Kidney epithelial cell (primary cell): ENCODE results near the gene LCAT. TPM values are rescaled to one million over a fixed set of nuclear protein-coding genes. Genes with fewer than 3 reads are reported as not detected.

Experiments
- DNase-seq: peaks from one replicate; pipeline ENCODE4 v3.0.0-alpha.2; 2010; ENCODE audit warnings: low read depth
- H3K27me3 ChIP-seq: 2 replicates; pipeline ENCODE4 v1.6.0; 2011; ENCODE audit warnings: low read length; ENCODE audit not compliant: control insufficient read depth, insufficient read depth
- H3K36me3 ChIP-seq: 2 replicates; pipeline ENCODE4 v1.5.1; 2011; ENCODE audit warnings: low read length; ENCODE audit not compliant: control insufficient read depth, insufficient read depth
- H3K4me3 ChIP-seq: 2 replicates; pipeline ENCODE4 v1.5.1; 2011; ENCODE audit warnings: low read depth, mild to moderate bottlenecking, control low read depth, low read length
- total RNA-seq: library from RNA; depleted of rRNA; stranded (reverse); fragments of >200 nt; gene quantifications from 2 replicates; pipeline ENCODE4 v1.2.3, GENCODE V29; 2015
- TF ChIP-seq, protein P1 (sequence below): IDR thresholded peaks from 2 replicates; pipeline ENCODE4 v1.5.1; 2011; ENCODE audit warnings: mild to moderate bottlenecking, moderate library complexity, low read length, control low read depth, inconsistent platforms; ENCODE audit not compliant: insufficient read depth, poor library complexity, severe bottlenecking

LCAT gene
- total RNA-seq, 1 donor from 2014 or later, result 3.7 TPM

- no peaks in the 10 kb centered on the region for H3K27me3 ChIP-seq
- H3K36me3 ChIP-seq, result no peaks in the 10 kb centered on the region
- DNase-seq, result peak; percentile 76
- TF ChIP-seq, protein P1, sequence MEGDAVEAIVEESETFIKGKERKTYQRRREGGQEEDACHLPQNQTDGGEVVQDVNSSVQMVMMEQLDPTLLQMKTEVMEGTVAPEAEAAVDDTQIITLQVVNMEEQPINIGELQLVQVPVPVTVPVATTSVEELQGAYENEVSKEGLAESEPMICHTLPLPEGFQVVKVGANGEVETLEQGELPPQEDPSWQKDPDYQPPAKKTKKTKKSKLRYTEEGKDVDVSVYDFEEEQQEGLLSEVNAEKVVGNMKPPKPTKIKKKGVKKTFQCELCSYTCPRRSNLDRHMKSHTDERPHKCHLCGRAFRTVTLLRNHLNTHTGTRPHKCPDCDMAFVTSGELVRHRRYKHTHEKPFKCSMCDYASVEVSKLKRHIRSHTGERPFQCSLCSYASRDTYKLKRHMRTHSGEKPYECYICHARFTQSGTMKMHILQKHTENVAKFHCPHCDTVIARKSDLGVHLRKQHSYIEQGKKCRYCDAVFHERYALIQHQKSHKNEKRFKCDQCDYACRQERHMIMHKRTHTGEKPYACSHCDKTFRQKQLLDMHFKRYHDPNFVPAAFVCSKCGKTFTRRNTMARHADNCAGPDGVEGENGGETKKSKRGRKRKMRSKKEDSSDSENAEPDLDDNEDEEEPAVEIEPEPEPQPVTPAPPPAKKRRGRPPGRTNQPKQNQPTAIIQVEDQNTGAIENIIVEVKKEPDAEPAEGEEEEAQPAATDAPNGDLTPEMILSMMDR, result no peak
- peak within 1 kb of the TSS; percentile 91 for H3K4me3 ChIP-seq
Observed at GRCh38 chr16:67892899-67893742, 50.8 kb downstream of the LCAT start, which contains the start of gene PSKH1. PSKH1 (plus strand) TSS chr16:67893254; CDS start chr16:67908750, 15,496 bp downstream.

- Histone ChIP-seq H3K27me3 (no peaks in the 10 kb centered on the region), H3K36me3 (no peaks in the 10 kb centered on the region), H3K4me3 (peak overlapping the region; percentile 37)
- no peak for DNase-seq
- TF ChIP-seq, protein P1, result no peak
Observed at GRCh38 chr16:67892375-67892774, 51.5 kb downstream of the LCAT start.

Other genes starting within 250 kb of the LCAT start
- 19.3 and 21.9 TPM in 2 replicates for gene GFOD2, start 224.8 kb downstream of the LCAT start, total RNA-seq
- gene RANBP10, start 137.6 kb downstream of the LCAT start, total RNA-seq, result 11.0 and 12.5 TPM in 2 replicates
- gene TSNAXIP1, start 137.2 kb downstream of the LCAT start, total RNA-seq, result 0.62 and 0.63 TPM in 2 replicates
- 38.3 and 44.0 TPM in 2 replicates for gene THAP11, start 101.8 kb downstream of the LCAT start, total RNA-seq
- gene NUTF2, start 97.2 kb downstream of the LCAT start, total RNA-seq, result 156 and 287 TPM in 2 replicates
- 30.3 and 45.5 TPM in 2 replicates for gene CENPT, start 96.4 kb downstream of the LCAT start, total RNA-seq
- 48.4 and 60.5 TPM in 2 replicates for gene EDC4, start 71.1 kb downstream of the LCAT start, total RNA-seq
- gene NRN1L, start 59.2 kb downstream of the LCAT start, total RNA-seq, result 1.1 and 2.9 TPM in 2 replicates
- 20.9 and 21.6 TPM in 2 replicates for gene PSKH1, start 50.9 kb downstream of the LCAT start, total RNA-seq
- 5.5 TPM in 1 of 2 replicates, not detected in the other for gene CTRL, start 12.3 kb downstream of the LCAT start, total RNA-seq
- 33.9 and 36.6 TPM in 2 replicates for gene PSMB10, start 7.3 kb downstream of the LCAT start, total RNA-seq
- gene SLC12A4, start 24.5 kb upstream of the LCAT start, total RNA-seq, result 35.4 and 36.6 TPM in 2 replicates
- not detected in 2 replicates for gene DPEP3, start 36.4 kb upstream of the LCAT start, total RNA-seq
- not detected in 2 replicates for gene DPEP2, start 55.4 kb upstream of the LCAT start, total RNA-seq
- not detected in 2 replicates for gene DPEP2NB, start 71.8 kb upstream of the LCAT start, total RNA-seq
- 10.6 and 11.4 TPM in 2 replicates for gene DDX28, start 79.1 kb upstream of the LCAT start, total RNA-seq
- gene DUS2, start 79.2 kb upstream of the LCAT start, total RNA-seq, result 14.8 and 24.8 TPM in 2 replicates
- 15.2 and 21.7 TPM in 2 replicates for gene NFATC3, start 141.2 kb upstream of the LCAT start, total RNA-seq